ENCODE results near the gene LRP1-AS.

GRCh38 chr12:57118711-57119271, 28.6 kb downstream of the LRP1-AS start:
- TF ChIP-seq CTCF (IDR thresholded peaks at IDR 0.05) = no peak
- no peak for TF ChIP-seq POLR2A (IDR thresholded peaks at IDR 0.05)
